SK-N-DZ (cell line): ENCODE measurements around the gene KCNQ1.
A peak's percentile ranks its signal among the peaks of the same experiment; 100 is the strongest.

Experiments used
- DNase-seq: peaks from one replicate; pipeline ENCODE4 v3.0.0-alpha.2; 2015; ENCODE audit warnings: low spot score

KCNQ1 gene

DNA sequence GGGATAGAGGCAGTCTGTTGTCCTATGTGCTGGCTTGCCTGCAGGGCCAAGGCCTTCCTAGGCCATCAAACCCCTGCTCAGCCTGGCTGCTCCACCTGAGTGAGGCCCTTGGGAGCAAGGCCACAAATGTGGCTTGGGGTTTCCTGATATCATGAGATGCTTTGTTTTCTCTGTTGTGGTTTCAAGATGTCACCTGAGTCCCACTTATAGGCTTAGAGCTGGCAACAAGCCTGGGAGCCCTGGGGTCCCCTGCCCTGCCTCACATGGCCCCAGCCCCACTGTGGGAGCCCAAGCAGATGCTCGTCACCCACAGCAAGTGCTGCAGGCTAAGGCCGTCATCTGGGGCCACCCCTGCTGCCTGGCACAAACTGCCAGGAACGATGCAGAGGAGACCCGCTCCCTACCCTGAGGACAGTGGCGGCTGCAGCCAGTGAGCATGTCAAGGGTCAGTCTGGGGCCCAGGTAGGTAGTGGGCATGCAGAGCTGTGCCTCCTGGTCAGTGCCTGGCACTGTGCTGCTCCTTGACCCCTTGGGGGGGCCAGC is 330.3 kb downstream of the KCNQ1 start:
- no peak for DNase-seq

DNA sequence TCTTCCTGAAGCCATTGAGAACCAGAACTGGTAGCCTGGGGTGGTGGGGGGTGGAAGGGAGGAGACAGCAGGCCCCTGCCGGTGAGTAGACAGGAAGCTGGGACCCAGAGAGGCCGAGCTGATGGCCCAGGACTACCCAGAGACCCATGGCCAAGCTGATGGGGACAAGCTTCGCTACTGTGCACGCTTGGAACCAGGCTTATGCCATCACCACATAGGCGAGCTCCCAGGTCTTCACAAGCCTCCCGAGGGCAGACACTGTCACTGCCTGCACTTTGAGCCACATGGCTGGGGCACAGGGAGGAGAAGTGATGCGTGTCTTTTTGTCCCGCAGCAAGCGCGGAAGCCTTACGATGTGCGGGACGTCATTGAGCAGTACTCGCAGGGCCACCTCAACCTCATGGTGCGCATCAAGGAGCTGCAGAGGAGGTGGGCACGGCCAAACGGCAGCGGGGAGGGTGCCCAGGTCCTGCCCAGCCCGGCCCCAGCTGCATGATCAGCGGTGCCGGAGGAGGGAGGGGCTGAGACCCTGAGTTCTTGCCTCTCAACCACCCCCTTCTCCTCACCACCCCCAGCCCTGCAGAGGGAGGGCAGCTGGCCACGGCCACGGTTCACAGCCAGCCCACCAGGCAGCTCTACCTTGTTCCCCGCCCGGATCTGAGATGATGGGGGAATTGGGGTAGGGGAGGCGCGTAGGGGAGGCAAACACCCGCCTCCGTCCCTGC is 331.0 kb downstream of the KCNQ1 start:
- no peak for DNase-seq

DNA sequence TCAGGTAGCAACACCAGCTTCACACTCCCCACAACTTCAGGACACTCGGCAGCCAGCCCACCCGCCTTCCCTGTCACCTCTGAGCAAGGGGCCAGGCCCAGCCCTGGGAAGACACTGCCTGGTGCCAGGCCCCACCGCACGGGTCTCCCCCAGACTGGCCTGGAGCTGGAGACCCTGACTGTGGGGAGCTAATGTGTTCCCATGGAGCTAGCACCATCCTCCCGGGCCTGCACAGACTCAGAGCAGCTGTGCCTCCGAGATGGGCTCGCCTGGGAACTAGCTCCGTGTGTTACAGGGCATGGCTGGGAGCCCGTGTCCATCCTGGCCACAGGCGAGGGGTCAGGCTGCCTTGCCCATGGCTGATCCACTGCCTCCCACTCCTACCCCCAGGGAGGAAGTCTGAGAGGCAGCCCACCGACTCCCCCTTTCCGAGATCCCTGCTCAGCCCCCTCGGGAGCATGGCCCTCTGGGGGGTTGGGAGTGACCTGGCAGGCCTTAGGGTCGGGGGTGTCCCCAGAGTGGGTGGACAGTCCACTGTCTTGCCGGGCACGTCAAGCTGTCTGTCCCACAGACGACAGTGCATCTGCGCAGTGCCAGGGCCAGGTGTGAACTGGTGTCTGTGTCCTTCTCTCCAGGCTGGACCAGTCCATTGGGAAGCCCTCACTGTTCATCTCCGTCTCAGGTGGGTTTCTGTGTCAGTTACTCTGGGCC is 331.7 kb downstream of the KCNQ1 start:
- no peak for DNase-seq

DNA sequence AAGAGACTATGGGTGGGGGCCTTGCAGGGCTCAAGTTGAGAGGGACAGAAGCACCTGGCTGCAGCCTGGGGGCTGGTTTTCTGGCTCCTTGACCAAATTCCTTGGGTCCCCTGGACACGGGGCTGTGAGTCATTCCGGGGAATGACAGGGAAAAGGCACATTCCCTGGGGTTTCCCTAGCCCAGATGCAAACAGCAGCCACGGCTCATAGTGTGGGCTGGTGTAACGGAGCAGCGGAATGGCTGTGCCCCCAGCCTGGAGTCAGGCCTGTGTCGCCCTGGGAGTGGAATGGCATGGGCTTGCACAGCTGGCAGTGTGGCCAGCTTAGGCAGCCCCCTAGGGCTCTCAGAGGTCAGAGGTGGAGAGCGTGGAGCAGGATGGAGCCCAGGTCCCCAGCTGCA is 332.6 kb downstream of the KCNQ1 start:
- no peak for DNase-seq

DNA sequence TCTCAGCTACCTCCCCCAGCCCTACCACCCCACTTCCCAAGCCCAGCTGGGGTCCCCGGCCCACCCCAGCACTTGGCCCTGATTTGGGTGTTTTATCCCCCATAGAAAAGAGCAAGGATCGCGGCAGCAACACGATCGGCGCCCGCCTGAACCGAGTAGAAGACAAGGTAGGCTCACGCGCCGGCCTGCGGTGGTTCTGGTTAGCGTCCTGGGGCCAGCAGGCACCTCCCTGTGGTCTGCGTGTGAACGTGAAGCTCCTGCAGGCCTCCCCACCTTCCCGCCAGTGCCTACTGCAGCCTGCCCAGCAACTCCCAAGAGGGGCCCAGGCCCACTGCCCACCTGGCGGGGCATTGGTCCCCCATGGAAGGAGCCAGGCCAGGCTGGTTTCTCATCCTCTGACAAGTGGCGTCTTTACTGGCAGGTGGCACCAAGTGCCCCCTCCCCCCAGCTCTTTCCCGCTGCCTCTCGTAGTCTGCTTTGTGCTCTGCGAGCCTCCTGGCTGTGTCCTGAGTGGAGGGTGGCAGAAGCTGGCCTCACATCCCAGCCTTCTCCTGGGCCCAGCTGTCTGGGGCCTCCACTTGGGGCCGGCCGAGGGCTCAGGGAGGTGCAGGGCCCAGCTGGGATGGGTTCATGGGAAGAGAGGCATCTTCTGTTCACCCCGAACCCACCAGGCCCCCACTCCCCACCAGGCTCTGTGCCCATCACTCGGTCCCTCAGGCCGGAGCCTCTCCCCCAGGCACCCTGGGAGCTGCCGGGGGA is 333.2 kb downstream of the KCNQ1 start:
- no peak for DNase-seq

DNA sequence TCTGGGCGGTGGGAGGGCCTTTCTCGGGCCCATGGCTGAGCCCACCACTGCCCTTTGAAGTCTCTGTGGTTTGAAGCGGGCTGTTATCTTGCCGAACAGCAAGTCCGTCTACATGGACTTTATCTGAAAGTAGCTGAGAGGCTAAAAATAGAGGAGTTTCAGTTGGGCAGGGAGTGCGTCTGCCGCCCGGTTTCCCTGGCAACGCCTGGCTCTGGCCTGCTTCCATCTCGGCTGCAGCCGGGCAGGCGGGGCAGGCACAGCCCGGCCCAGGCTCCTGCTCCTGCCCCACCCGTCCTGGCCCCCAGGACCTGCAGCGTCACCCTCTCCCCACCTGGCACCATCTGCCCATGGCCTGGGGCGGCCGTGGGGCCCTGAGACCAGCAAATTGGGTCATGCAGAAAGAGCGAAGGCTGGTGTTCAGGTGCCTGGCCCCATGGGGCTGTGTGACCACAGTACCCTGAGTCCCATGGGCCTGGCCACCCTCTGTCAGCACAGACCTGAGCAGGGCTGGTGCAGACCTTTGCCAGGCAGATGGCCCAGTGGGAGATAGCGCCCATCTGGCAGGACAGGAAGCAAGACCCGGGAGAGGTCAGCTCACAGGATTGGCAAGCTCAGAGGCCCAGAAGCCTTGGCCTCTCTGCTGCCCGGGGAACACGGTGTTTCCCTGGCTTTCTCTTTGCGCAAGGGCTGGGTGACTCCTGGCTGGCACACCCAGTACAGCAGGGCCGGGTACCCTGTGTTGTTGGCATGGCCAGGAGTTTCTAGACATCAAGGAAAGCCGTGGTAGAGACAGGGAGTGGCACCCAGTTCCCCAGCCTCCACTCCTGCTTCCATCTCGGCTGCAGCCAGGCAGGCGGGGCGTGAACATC is 334.1 kb downstream of the KCNQ1 start:
- peak; percentile 32 for DNase-seq

DNA sequence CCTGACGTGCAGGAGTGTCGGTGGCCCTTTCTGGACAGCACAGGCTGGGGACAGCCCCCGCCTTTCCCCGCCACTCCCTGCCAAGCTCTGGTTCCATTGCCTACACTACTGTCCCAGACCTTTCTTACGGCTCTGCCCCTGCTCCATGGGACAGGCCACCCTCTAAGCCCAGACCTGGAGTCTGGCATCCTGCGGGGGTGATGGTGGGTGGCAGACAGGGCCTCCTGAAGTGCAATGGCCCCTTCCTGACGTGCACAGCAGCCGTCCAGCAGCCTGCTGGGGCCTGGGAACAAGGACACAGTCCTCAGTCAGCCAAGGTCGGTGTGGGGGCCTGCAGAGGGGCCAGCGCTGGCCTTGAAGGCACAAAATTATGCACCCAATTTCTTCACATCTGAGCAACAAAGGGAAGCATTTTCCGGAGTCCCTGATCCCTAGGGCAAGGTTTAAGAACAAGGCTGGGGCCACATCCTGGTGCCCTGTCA is 334.7 kb downstream of the KCNQ1 start:
- DNase-seq = no peak

DNA sequence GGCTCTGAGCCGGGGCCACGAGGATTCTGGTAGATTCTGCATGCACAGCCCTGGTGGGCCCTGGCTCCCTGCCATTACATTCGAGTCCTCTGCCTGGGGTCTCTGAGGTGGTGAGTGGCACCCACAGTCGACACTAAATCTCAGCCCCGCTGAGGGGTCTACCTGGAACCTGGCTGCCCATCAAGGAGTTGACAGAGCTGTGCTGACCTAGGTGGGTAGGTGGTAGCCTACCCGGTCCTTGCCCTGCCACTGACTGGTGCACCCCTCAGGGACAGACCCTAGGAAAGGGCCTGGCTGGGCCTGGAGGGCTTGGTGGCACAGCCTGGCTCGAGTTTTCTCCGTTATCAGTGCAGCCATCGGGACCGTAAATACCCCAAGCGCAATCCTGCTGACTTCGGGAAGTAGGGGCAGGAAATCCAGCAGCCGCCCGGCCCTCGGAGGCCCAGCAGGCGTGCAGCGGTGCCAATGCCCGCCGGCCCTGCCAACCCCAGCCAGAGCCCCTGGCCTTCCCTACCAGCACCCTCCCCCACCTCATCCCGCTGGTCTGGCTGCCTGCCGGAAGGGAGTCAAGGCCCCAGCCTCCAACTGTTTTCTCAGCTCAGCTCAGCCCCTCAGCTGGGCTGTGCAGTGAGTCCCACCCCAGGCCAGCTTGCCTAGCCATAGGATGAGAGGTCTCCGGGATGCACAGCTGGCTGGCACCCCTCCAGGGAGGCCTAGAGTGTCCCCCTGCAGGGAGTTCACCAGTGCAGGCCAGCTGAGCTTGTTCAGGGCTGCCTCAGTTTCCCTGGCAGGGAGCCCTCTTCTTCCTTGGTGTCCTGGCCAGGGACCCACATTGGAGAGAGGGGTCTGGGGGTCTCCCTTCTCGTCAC is 335.4 kb downstream of the KCNQ1 start:
- DNase-seq = no peak

DNA sequence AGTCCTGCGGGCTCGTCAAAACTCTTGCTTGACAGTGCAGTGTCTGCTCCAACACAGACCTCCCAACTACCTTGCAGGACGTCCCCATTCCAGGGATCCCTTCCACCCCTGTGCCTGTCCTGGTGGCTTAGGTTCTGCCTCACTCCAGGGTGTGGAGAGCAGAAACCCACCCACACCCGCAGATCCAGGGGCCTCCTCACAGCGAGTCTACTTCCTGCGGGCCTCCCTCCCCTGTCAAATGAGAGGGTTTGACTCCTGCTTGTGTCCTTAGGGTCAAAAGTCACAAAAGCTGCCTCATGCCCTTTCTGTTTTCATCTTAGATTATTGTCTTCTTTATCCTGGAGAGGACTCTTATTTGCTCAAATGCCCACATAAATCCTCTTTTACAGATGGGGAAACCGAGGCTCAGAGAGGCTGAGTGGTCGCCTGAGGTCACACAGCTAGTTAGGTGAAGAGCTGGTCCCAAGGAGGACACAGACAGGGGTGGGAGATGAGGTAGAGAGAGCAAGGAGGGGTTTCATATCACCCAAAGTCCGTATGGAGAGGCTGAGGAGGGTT is 336.1 kb downstream of the KCNQ1 start:
- no peak for DNase-seq

DNA sequence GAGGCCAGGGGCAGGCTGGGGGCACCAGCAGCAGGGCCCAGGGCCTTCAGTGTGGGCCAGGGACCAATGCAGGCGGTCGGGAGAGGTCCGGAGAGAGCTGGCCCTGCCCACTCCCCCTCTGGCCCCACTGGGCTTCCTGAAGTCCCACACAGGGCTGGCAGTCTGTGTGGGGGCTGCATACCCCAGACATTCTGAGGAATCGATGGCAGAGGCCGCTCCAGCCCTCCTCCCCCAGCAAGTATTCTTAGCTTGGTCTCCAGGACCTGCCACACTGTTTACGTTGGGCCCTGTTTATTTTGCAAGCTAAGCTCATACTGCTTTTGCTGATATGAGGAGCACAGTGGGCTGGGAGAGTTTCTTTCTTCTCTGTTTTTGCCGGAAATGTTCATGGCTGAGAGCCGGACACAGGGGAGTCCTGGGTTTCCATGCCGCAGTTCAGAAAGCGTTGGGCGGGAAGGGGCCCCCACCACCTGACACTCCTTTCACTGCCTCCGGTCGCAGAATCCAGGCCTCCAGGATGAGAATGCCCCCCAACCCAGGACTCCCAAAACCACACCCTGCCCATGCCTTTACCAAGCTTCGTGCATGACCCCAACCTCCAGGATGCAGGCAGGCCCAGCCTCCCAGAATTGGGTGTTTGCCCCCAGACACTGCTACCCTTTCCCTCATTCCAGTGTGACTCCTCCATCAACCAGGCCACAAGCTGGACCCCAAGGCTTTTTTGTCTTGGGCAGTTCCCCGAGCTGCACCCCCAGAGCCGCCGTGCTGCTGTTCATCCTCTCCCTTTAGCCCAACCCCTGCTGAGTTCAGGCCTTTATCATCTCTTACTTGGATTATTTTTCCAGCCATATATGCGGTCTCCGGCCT is 336.8 kb downstream of the KCNQ1 start:
- DNase-seq = no peak

DNA sequence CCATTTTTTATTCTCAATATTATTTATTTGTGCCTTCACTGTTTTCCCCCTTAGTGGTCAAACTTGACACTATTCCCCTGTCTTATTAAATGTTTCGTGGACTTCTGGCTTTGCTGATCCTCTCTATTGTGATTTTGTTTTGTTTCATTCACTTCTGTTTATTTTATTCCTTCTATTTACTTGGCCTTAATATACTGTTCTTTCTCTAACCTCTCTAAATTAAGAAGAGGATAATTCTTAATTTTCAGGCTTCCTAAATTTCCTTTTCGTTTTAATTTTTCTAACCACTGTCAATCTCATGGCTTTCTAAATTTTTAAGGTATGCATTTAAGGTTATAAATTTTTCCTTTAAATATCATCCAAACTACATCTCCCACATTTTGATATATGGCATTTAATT is 338.0 kb downstream of the KCNQ1 start:
- no peak for DNase-seq

DNA sequence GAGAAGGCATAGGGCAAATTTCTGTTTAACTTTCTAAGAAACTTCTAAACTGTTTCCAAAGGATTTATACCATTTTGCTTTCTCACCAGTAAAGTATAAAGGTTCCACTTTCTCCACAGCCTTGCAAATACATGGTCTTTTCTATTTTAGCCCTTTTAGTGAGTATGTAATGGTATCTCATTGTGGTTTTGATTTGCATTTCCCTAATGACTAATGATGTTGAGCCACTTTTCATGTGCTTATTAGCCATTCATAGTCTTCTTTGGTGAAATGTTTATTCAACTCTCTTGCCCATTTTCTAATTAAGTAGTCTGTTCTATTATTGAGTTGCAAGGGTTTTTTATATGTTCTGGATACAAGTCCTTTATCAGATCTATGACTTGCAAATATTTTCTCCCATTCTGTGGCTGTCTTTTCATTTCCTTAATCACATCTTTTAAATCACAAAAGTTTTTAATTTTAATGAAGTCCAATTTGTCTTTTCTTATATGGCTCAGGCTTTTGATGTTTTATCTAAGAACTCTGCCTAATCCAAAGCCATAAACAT is 338.8 kb downstream of the KCNQ1 start:
- no peak for DNase-seq

DNA sequence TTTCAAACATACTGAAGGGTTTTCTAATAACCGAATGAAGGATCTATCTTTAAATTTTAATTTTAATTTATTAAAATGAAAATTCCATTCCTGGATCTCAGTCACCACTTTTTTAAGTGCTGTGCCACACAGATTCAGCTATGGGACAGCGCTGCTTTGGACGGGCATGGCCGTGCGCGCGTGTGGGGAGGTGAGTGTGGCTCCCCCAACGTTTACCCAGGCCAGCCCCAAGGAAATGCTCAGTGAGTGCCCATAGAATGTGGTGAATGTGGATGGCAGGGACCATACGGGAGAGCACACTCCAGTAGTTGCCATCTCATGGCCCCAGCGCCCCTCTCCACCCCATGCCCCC is 343.0 kb downstream of the KCNQ1 start:
- no peak for DNase-seq

DNA sequence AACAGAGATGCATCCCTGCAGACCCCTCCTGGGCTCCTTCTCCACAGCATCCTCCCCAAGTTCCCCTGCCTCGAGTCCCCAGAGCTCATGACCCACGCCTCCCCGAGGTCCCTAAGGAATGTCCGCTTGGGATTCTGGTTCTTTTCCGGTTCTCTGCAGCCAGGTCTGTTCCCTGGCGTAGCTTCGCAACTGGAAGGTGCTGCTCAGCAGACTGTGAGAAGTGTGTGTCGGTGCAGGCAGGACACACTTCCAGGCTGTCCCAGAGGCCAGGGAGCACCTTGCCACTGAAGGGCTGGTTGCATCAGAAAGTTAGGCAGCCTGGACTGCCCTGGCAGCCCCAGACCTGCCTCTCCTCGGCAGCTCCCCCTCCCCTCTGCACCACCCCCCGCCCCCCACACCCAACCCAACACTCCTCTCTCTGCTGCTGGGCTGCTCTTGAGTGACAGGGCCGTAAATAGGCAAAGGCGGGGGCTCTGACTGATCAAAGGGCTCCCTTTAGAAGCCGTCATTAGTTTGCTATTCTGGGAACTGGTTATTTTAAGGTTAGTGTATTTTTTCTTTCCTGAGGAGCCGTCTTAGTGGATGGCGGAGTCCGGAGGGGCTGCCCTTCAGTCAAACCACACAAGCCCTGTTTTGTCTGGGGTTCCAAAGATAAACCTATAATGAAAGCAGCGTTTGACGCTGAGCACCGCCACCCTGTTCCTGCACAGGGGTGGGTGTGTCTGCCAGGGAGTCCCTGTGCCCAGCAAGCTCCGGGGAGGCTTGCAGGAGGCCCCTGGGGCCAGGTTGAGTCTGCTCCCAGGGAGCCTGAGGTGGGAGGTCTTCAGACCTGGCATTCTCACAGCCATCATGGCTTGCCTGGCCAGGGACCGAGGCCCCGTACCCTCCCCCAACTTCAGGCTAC is 343.6 kb downstream of the KCNQ1 start:
- DNase-seq = no peak

DNA sequence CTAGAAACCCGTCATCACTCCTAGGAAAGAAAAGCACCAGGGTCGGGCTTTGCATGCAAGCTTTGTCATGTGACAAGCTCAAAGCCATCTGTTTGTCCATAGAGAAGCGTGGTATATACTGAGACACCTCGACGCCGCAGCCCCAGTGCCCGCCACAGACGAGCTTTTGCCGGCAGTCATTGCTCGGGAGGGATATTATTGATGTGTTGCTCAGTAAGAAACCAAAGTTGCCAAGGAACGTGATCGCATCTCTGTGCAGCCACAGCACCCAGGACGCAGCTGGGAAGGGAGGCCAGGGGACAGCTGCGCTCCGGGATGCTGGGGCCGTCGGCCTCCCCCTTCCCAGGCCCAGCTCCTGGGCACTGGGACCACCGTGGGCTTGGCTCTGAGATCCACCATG is 344.5 kb downstream of the KCNQ1 start:
- DNase-seq = no peak

DNA sequence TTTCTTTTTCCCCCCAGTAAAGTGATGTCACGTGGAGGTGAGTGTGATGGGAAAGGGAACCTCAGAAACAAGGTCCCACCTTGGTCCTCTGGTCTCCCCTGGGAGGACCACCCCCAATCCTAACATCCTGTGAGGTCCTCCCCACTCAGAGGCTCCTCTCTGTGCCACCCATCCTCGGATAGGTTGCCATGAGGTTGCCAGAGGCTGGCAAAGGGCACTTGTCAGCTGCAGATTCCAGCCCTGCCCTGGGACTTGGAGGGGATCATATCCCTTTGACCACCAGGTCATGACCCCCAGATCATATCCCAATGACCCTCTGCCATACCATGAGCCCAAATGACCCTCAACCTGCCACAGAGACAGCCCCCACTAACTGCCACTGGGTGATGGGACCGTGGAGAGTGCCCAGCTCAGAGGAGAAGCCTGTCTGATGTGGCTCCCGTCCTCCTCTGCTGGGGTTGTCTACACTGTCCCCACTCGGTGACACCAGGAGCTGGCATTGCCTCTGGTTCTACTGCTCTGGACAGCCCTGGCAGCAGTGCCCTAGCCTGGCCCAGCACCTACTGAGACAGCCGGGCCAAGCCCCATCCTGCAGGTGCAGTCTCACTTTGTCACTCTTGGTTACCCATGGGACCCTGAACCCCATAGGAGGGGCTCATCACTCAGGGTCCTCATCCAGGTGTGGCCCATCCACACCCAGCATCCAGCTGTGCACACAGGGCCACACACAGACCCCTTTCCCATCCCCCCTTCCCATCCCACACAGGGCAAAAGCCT is 345.2 kb downstream of the KCNQ1 start:
- DNase-seq = no peak

DNA sequence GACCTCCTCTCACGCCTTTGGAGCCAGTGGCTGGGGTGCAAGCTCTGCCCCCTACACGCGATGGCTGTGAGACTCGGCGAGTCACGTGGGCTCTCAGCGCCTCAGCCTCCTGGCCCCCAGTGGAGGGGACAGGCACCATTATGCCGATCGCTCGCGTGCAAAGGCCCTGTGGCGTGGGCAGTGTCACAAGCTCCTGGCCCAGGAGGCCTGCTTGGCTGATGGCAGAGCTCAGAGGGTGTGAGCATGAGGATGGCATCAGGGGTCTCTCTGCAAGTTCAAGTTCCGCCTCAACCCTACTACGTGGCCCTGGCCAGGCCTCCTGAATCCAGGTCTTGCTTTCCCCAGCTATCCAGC is 345.7 kb downstream of the KCNQ1 start:
- no peak for DNase-seq
